GM12865 (cell line): ENCODE data around the gene MAGEA6.
"Not testable (repeated sequence)": the region's sequence is repeated elsewhere in the genome, so short reads cannot be mapped to it uniquely, and the experiment has no call there.

Experiments used
- DNase-seq: peaks from one replicate; pipeline ENCODE4 v3.0.0; 2010; ENCODE audit warnings: low read depth
- H3K4me3 ChIP-seq: 2 replicates; pipeline ENCODE4 v1.5.1; 2011; ENCODE audit warnings: mild to moderate bottlenecking, low read depth, low read length, control low read depth
- CTCF ChIP-seq: IDR thresholded peaks from 2 replicates; pipeline ENCODE4 v1.5.1; 2011; ENCODE audit warnings: low read length, control low read depth, low read depth, inconsistent platforms; ENCODE audit not compliant: insufficient read depth; ENCODE audit errors: missing control alignments

The MAGEA6 gene

GRCh38 chrX:152735860-152736511 lies 33.5 kb downstream of the MAGEA6 start:
- no peak for TF ChIP-seq CTCF
- DNase-seq, result no peak
- H3K4me3 ChIP-seq, result no peak overlapping the region

- no peak overlapping the region for H3K4me3 ChIP-seq
- TF ChIP-seq CTCF, result no peak
- DNase-seq, result no peak
Observed at GRCh38 chrX:152735101-152735500, 34.4 kb downstream of the MAGEA6 start.

- not testable (repeated sequence) for H3K4me3 ChIP-seq
Observed at GRCh38 chrX:152734143-152734858, 35.2 kb downstream of the MAGEA6 start.

GRCh38 chrX:152733261-152733975 lies 36.1 kb downstream of the MAGEA6 start, which contains the start of the genes CSAG1 and MAGEA12:
Gene CSAG1 (minus strand): TSS chrX:152733721. CDS start chrX:152732460, 1,261 bp downstream.
Gene MAGEA12 (plus strand): TSS chrX:152733757. CDS start chrX:152736162, 2,405 bp downstream.
- no peak for DNase-seq
- no peak for TF ChIP-seq CTCF
- no peak within 1 kb of the TSS for H3K4me3 ChIP-seq

More at GRCh38 chrX:152734143-152734858, 35.2 kb downstream of the MAGEA6 start:
- not testable (repeated sequence) for DNase-seq

GRCh38 chrX:152725409-152725808 lies 44.1 kb downstream of the MAGEA6 start:
- no peak for DNase-seq
- no peak for TF ChIP-seq CTCF
- no peak overlapping the region for H3K4me3 ChIP-seq
